NCI-H526 (cell line): ENCODE results near the gene UBE2E3.
A peak's percentile ranks its signal among the peaks of the same experiment; 100 is the strongest.
"Not testable (repeated sequence)": the region's sequence is repeated elsewhere in the genome, so short reads cannot be mapped to it uniquely, and the experiment has no call there.

Experiments used
- DNase-seq, 2 experiments: peaks; one replicate each; lab custom pipeline; 2025; lab: John Stamatoyannopoulos, UW

UBE2E3 gene

GRCh38 chr2:180980106-180980942 is at the start of gene UBE2E3:
TSS of gene UBE2E3 (plus strand) at chr2:180980605. CDS start at chr2:180982043, 1,438 bp downstream.
- peak; percentile 36 to 92 for DNase-seq

- DNase-seq: no peak
These were observed 48.6 kb upstream of the UBE2E3 start for GRCh38 chr2:180931841-180932240.

- DNase-seq: no peak
These were observed 47.1 kb upstream of the UBE2E3 start for GRCh38 chr2:180933332-180933731.

- DNase-seq: no peak
These were observed 45.5 kb upstream of the UBE2E3 start for GRCh38 chr2:180934911-180935310.

- not testable (repeated sequence) for DNase-seq
These were observed 42.9 kb upstream of the UBE2E3 start for GRCh38 chr2:180937480-180937879.

GRCh38 chr2:180938451-180938850 is 42.0 kb upstream of the UBE2E3 start:
- no peak for DNase-seq

- DNase-seq: no peak
These were observed 37.1 kb upstream of the UBE2E3 start for GRCh38 chr2:180943275-180943674.

- DNase-seq: no peak
These were observed 36.0 kb upstream of the UBE2E3 start for GRCh38 chr2:180944372-180944771.

- DNase-seq: no peak
These were observed 33.2 kb upstream of the UBE2E3 start for GRCh38 chr2:180947208-180947689.

- DNase-seq: no peak
These were observed 30.5 kb upstream of the UBE2E3 start for GRCh38 chr2:180949896-180950295.

GRCh38 chr2:180952082-180952481 is 28.3 kb upstream of the UBE2E3 start:
- DNase-seq: no peak

GRCh38 chr2:180952731-180953336 is 27.6 kb upstream of the UBE2E3 start:
- no peak for DNase-seq

- no peak for DNase-seq
These were observed 26.9 kb upstream of the UBE2E3 start for GRCh38 chr2:180953550-180953949.

- DNase-seq: no peak
These were observed 25.3 kb upstream of the UBE2E3 start for GRCh38 chr2:180955101-180955500.

- DNase-seq: no peak
These were observed 20.6 kb upstream of the UBE2E3 start for GRCh38 chr2:180959787-180960186.

GRCh38 chr2:180960982-180961381 is 19.4 kb upstream of the UBE2E3 start:
- no peak for DNase-seq

GRCh38 chr2:180962727-180963314 is 17.6 kb upstream of the UBE2E3 start:
- DNase-seq: no peak

GRCh38 chr2:180966378-180966777 is 14.0 kb upstream of the UBE2E3 start:
- no peak for DNase-seq

- no peak for DNase-seq
These were observed 11.3 kb upstream of the UBE2E3 start for GRCh38 chr2:180969124-180969523.

- DNase-seq: no peak
These were observed 10.4 kb upstream of the UBE2E3 start for GRCh38 chr2:180970016-180970415.

GRCh38 chr2:180971811-180972210 is 8.6 kb upstream of the UBE2E3 start:
- no peak for DNase-seq

GRCh38 chr2:180975585-180975984 is 4.8 kb upstream of the UBE2E3 start:
- no peak for DNase-seq
